GM23338 (cell line): ENCODE results near the gene RNF17. TPM values are rescaled to one million over a fixed set of nuclear protein-coding genes. Genes with fewer than 3 reads are reported as not detected.
A peak's percentile ranks its signal among the peaks of the same experiment; 100 is the strongest.

Experiments
- ATAC-seq: fragments of 200-7000 bp; cut with Tn5 transposase; 3 replicates; pipeline ENCODE4 v1.9.1; 2020
- DNase-seq: peaks from one replicate; pipeline ENCODE4 v3.0.0-alpha.2; 2015; ENCODE audit warnings: low spot score
- H2AFZ ChIP-seq: fragments of 200-600 bp; sonication (generic); 2 replicates; pipeline ENCODE4 v1.8.0; 2016; ENCODE audit warnings: antibody characterized with exemption, mild to moderate bottlenecking, moderate library complexity
- H3F3A ChIP-seq: fragments of 200-600 bp; sonication (generic); replicated peaks from 2 replicates; pipeline ENCODE4 v1.8.0; 2017; ENCODE audit warnings: antibody characterized with exemption, mixed run types, low read depth
- H3K27ac ChIP-seq: fragments of 200-600 bp; sonication (generic); 2 replicates; pipeline ENCODE4 v1.6.1; 2016; ENCODE audit warnings: low read depth
- H3K27me3 ChIP-seq: fragments of 200-600 bp; sonication (generic); 2 replicates; pipeline ENCODE4 v1.8.0; 2016; ENCODE audit warnings: mild to moderate bottlenecking, mixed run types, moderate library complexity; ENCODE audit not compliant: insufficient read depth
- H3K36me3 ChIP-seq: fragments of 200-600 bp; sonication (generic); 2 replicates; pipeline ENCODE4 v1.8.0; 2016; ENCODE audit warnings: mild to moderate bottlenecking; ENCODE audit not compliant: insufficient read depth
- H3K4me1 ChIP-seq: fragments of 200-600 bp; sonication (generic); 2 replicates; pipeline ENCODE4 v1.8.0; 2016; ENCODE audit warnings: mild to moderate bottlenecking, moderate library complexity; ENCODE audit not compliant: insufficient read depth
- H3K4me2 ChIP-seq: fragments of 200-600 bp; sonication (generic); 2 replicates; pipeline ENCODE4 v1.7.1; 2017; ENCODE audit warnings: mixed run types
- H3K4me3 ChIP-seq: fragments of 200-600 bp; sonication (generic); 2 replicates; pipeline ENCODE4 v1.6.1; 2016; ENCODE audit warnings: mixed run types
- H3K79me2 ChIP-seq: fragments of 200-600 bp; sonication (generic); replicated peaks from 2 replicates; pipeline ENCODE4 v1.8.0; 2017; ENCODE audit warnings: mild to moderate bottlenecking; ENCODE audit not compliant: insufficient read depth
- H3K9me2 ChIP-seq: fragments of 200-600 bp; sonication (generic); 2 replicates; pipeline ENCODE4 v1.8.0; 2017; ENCODE audit not compliant: insufficient read depth
- H4K20me1 ChIP-seq: fragments of 200-600 bp; sonication (generic); replicated peaks from 2 replicates; pipeline ENCODE4 v1.8.0; 2017; ENCODE audit warnings: mild to moderate bottlenecking; ENCODE audit not compliant: insufficient read depth
- H3K27ac Mint-ChIP-seq: 2 replicates; pipeline ENCODE4 v1.8.0; 2020; ENCODE audit warnings: inconsistent platforms, mild to moderate bottlenecking, moderate library complexity, mixed read lengths
- H3K27me3 Mint-ChIP-seq: 3 replicates; pipeline ENCODE4 v1.8.0; 2022; ENCODE audit warnings: low read depth, mild to moderate bottlenecking, moderate library complexity, mixed read lengths, inconsistent platforms; ENCODE audit not compliant: insufficient read depth, poor library complexity
- H3K36me3 Mint-ChIP-seq: 3 replicates; pipeline ENCODE4 v1.8.0; 2021; ENCODE audit warnings: low read depth, mild to moderate bottlenecking, inconsistent platforms, moderate library complexity, mixed read lengths
- H3K4me1 Mint-ChIP-seq: 3 replicates; pipeline ENCODE4 v1.8.0; 2020; ENCODE audit warnings: mild to moderate bottlenecking, inconsistent platforms, mixed read lengths
- H3K4me3 Mint-ChIP-seq: 3 replicates; pipeline ENCODE4 v1.8.0; 2021; ENCODE audit warnings: moderate library complexity, mild to moderate bottlenecking, inconsistent platforms, mixed read lengths
- H3K9me3 Mint-ChIP-seq: 3 replicates; pipeline ENCODE4 v1.8.0; 2020; ENCODE audit warnings: moderate library complexity, mild to moderate bottlenecking, inconsistent platforms, mixed read lengths
- CREB1 ChIP-seq: fragments of 250-450 bp; sonication (Bioruptor Pico); IDR thresholded peaks from 2 replicates; pipeline ENCODE4 v1.5.0; 2020; ENCODE audit warnings: low read depth, mild to moderate bottlenecking, moderate library complexity
- CTCF ChIP-seq, 2 experiments: fragments of 200-600 bp in 1 of 2; sonication (generic) in 1 of 2; conservative IDR thresholded peaks; 2 replicates each; pipeline versions ENCODE4 v1.5.1 to v1.6.1; 2016 to 2017; ENCODE audit warnings: antibody characterized with exemption in 2 of 2, low read depth in 2 of 2, mild to moderate bottlenecking in 2 of 2, moderate library complexity in 1 of 2
- EZH2 ChIP-seq: fragments of 200-600 bp; sonication (generic); IDR thresholded peaks from one replicate; pipeline ENCODE4 v1.8.0; 2017; ENCODE audit warnings: antibody characterized with exemption, mild to moderate bottlenecking, low read depth; ENCODE audit not compliant: unreplicated experiment
- NANOG ChIP-seq: IDR thresholded peaks from 2 replicates; pipeline ENCODE4 v1.6.1; 2016; ENCODE audit warnings: antibody characterized with exemption, borderline replicate concordance
- POLR2AphosphoS5 ChIP-seq: IDR thresholded peaks from 2 replicates; pipeline ENCODE4 v1.6.1; 2016; ENCODE audit warnings: antibody characterized with exemption, low read depth
- STAT1 ChIP-seq: IDR thresholded peaks from one replicate; pipeline ENCODE4 v1.6.1; 2016; ENCODE audit warnings: antibody characterized with exemption; ENCODE audit not compliant: unreplicated experiment
- ZNF114 ChIP-seq: fragments of 250-450 bp; sonication (Bioruptor Pico); IDR thresholded peaks from 2 replicates; pipeline ENCODE4 v1.5.0; 2020; ENCODE audit warnings: mild to moderate bottlenecking, moderate library complexity
- ZNF331 ChIP-seq: fragments of 250-450 bp; sonication (Bioruptor Pico); IDR thresholded peaks from 2 replicates; pipeline ENCODE4 v1.5.0; 2020; ENCODE audit warnings: low read depth, mild to moderate bottlenecking, moderate library complexity
- ZNF462 ChIP-seq: fragments of 250-450 bp; sonication (Bioruptor Pico); IDR thresholded peaks from 2 replicates; pipeline ENCODE4 v1.5.0; 2020; ENCODE audit warnings: mild to moderate bottlenecking, moderate library complexity
- polyA plus RNA-seq: library from polyadenylated mRNA; unstranded; fragments of >200 nt; fragmentation: Nextera tagmentation; extraction: Ambion mirVana; gene quantifications from 2 replicates; pipeline ENCODE4 v1.2.1, GENCODE V29; 2016
- total RNA-seq: library from RNA; depleted of rRNA; stranded (reverse); fragments of >200 nt; shearing (Covaris generic); gene quantifications from 2 replicates; pipeline ENCODE4 v1.2.3, GENCODE V29; 2014

The RNF17 gene
- total and polyA plus RNA-seq, 2 experiments from 2014 or later = 0.16 TPM; not detected in 1

- no peaks in the 10 kb centered on the region for H3K36me3 ChIP-seq
- H2AFZ ChIP-seq = peak overlapping the region; percentile 74; the same call in 1 of the 2 replicates
- no peak overlapping the region for H3K4me3 ChIP-seq
- H3K27ac ChIP-seq = no peak overlapping the region
- H3K27ac Mint-ChIP-seq = no peak overlapping the region
- no peaks in the 10 kb centered on the region for H3K79me2 ChIP-seq
- no peak for DNase-seq
- ATAC-seq = no peak
- no peaks in the 10 kb centered on the region for H3F3A ChIP-seq
- H3K4me1 Mint-ChIP-seq = peaks cover 25% of the 10 kb centered on the region
- TF ChIP-seq ZNF114 (CRISPR knock-in tag) = no peak
- no peak for TF ChIP-seq EZH2
- no peaks in the 10 kb centered on the region for H4K20me1 ChIP-seq
- peaks cover 9% of the 10 kb centered on the region for H3K4me1 ChIP-seq
- no peaks in the 10 kb centered on the region for H3K9me2 ChIP-seq
- H3K4me2 ChIP-seq = no peak overlapping the region
- no peaks in the 10 kb centered on the region; the same call in 2 of the 3 replicates for H3K9me3 Mint-ChIP-seq
- peaks cover 13% of the 10 kb centered on the region for H3K27me3 Mint-ChIP-seq
- H3K27me3 ChIP-seq = no peaks in the 10 kb centered on the region
- no peak overlapping the region for H3K4me3 Mint-ChIP-seq
- no peaks in the 10 kb centered on the region for H3K36me3 Mint-ChIP-seq
Observed at GRCh38 chr13:24718192-24718965, 45.6 kb upstream of the RNF17 start.

- H3K27me3 Mint-ChIP-seq = peaks cover 13% of the 10 kb centered on the region
- no peak overlapping the region for H3K4me3 Mint-ChIP-seq
- Histone ChIP-seq H2AFZ (peak overlapping the region; percentile 74; the same call in 1 of the 2 replicates), H3F3A (no peaks in the 10 kb centered on the region), H3K79me2 (no peaks in the 10 kb centered on the region), H3K27ac (no peak overlapping the region), H3K4me1 (peaks cover 9% of the 10 kb centered on the region), H3K4me3 (no peak overlapping the region), H3K4me2 (no peak overlapping the region), H3K36me3 (no peaks in the 10 kb centered on the region), H3K27me3 (no peaks in the 10 kb centered on the region), H4K20me1 (no peaks in the 10 kb centered on the region), H3K9me2 (no peaks in the 10 kb centered on the region)
- H3K27ac Mint-ChIP-seq = no peak overlapping the region
- DNase-seq (no peak), ATAC-seq (no peak)
- H3K36me3 Mint-ChIP-seq = no peaks in the 10 kb centered on the region
- no peak for TF ChIP-seq CREB1
- no peak for TF ChIP-seq CTCF (conservative IDR thresholded peaks at IDR 0.05; ENCODE audit: low read depth in 2 of 2)
- no peak for TF ChIP-seq EZH2
- peaks cover 25% of the 10 kb centered on the region for H3K4me1 Mint-ChIP-seq
- no peaks in the 10 kb centered on the region; the same call in 2 of the 3 replicates for H3K9me3 Mint-ChIP-seq
Observed at GRCh38 chr13:24719139-24719538, 44.8 kb upstream of the RNF17 start.

- Histone ChIP-seq H3F3A (no peaks in the 10 kb centered on the region), H4K20me1 (no peaks in the 10 kb centered on the region), H3K27ac (no peak overlapping the region), H3K27me3 (no peaks in the 10 kb centered on the region), H3K79me2 (no peaks in the 10 kb centered on the region), H3K9me2 (no peaks in the 10 kb centered on the region), H3K4me2 (no peak overlapping the region), H3K4me3 (no peak overlapping the region), H3K4me1 (no peaks in the 10 kb centered on the region), H3K36me3 (no peaks in the 10 kb centered on the region), H2AFZ (no peak overlapping the region)
- Mint-ChIP-seq H3K27ac (no peak overlapping the region), H3K9me3 (no peaks in the 10 kb centered on the region), H3K36me3 (no peaks in the 10 kb centered on the region), H3K4me3 (no peak overlapping the region), H3K4me1 (no peaks in the 10 kb centered on the region; the same call in 2 of the 3 replicates), H3K27me3 (peaks cover 2% of the 10 kb centered on the region)
- DNase-seq (no peak), ATAC-seq (no peak)
- TF ChIP-seq ZNF462 (CRISPR knock-in tag) = no peak
- TF ChIP-seq POLR2AphosphoS5 = no peak
- TF ChIP-seq ZNF331 (CRISPR knock-in tag) = no peak
- no peak for TF ChIP-seq STAT1
- no peak for TF ChIP-seq NANOG
Observed at GRCh38 chr13:24723206-24723605, 40.8 kb upstream of the RNF17 start.
